ENCODE data around the gene JMJD4.

The JMJD4 gene

GRCh38 chr1:227749225-227749624 is 14.1 kb upstream of the JMJD4 start:
- no peak for DNase-seq

GRCh38 chr1:227748496-227749182 is 13.5 kb upstream of the JMJD4 start:
- peak; percentile 41 for DNase-seq

DNA sequence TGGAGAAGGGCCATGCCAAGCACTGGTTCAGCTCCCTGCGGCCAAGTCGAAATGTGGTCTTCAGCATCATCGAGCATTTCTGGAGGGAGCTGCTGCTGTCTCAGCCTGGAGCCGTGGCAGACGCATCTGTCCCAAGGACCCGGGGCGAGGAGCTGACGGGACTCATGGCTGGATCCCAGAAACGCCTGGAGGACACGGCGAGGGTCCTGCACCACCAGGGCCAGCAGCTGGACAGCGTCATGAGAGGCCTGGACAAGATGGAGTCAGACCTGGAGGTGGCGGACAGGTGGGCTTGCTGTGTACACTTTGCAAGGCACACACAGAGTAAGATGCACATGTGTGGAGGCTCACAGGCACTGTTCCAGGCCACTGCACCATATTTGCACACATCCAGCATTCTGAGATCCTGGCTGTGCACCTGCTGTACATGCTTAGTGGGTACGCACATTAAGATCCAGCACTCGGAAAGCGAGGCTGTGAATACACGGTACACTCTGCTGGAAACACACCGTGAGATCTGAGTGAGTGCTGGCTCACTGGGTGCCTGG is 12.9 kb upstream of the JMJD4 start:
- no peak for DNase-seq

DNA sequence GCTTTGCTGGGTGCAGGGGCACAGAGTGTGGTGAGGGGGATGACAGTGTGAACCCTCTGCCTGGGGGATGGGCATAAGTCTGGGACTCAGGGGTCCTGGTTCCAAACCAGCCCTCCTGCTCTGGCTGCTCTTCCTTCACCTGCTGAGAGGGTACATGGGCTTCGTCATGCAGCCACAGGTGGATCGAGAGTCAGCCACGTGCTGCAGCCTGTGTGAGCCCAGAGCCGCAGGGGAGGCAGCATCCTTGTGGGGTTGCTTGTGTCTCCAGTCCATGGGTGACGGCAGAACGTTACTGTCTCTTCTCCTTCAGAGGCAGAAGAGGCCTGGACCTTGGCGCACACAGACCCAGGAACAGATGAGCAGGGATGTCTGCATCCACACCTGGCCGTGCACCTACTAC is 12.3 kb upstream of the JMJD4 start:
- DNase-seq = no peak

- DNase-seq = no peak
These were observed 11.6 kb upstream of the JMJD4 start for GRCh38 chr1:227746676-227747075.

GRCh38 chr1:227745568-227746265 is 10.6 kb upstream of the JMJD4 start:
- no peak for DNase-seq

GRCh38 chr1:227744668-227745067 is 9.6 kb upstream of the JMJD4 start:
- DNase-seq = no peak

DNA sequence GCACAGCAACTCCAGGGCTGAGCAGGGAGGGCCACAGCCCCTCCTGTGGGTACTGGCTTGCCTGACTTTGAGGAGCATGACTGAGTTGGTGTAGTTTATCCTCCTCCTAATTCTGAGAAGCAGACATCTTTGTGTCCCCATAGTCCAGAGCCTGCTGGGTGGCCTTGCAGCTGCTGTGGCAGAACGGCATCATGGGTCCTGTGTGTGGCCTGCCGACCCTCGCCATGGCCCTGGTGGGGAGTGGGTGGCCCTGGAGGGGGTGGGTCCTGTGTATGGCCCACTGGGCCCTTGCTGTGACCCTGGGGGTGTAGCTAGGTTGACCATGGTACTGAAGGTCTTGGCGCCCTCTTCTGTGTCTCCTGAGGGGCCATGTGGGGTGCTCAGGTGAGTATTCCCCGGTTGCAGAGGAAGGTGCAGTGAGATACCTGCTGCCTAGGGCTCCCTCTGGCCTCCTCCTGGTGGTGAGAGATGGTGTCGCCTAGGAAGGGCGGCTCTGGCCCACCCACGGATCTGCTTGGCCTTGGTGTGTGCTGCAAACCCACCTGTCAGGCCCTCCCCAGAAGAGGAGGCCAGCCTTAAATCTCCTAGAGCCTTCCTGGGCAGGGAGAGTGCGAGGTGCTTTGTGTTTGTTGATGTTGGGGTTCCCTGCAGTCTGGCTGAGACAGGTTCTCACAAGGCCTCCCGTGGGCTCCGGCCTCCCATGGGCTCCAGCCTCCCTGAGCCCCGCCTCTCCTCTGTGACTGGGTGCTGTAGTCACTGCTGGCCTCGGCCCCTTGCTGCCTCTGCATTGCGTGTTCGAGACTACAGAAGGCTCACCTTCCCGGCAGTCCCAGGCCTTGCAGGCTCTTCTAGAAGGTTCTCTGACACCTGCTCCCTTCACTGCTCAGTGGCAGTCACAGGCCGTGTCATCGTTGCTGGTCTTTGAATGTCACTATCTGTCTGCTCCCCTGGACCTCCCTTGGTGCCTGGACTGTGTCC is 7.9 kb upstream of the JMJD4 start:
- no peak for DNase-seq

DNA sequence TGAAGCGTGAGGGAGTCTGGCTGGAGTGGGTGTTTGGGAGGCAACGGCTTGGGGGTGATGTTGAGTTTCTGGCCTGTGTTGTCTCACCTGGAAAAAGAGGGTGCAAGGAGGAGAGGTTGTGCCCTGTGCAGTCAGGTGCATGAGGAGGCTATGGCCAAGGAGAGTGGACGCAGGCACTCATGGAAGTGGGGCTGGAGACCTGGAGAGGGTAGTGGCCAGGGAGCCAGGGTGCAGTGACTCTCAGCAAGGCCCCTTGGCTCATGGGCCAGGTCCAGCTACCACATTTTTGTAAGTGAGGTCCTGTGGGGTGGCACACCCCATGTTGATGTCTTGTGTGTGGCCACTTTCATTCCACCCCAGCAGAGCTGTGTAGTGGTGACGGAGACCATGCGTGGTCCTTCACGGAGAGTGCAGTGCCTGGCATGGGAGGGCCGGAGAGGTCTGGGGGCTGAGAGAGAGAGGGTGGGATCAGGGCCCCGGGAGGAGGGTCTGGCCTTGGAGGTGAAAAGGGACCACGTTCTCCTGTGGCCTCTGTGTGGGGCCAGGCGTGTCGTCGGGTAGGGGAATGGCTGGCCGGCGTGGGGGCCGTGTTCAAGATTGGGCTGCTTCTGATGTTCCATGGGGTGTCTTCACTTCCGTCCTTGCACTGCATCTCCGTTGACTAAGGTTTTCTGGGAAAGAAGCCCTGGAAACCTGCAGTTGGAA is 6.2 kb upstream of the JMJD4 start:
- no peak for DNase-seq

- no peak for DNase-seq
These were observed 5.4 kb upstream of the JMJD4 start for GRCh38 chr1:227740401-227740960.

- no peak for DNase-seq
These were observed 4.5 kb upstream of the JMJD4 start for GRCh38 chr1:227739636-227740035.

DNA sequence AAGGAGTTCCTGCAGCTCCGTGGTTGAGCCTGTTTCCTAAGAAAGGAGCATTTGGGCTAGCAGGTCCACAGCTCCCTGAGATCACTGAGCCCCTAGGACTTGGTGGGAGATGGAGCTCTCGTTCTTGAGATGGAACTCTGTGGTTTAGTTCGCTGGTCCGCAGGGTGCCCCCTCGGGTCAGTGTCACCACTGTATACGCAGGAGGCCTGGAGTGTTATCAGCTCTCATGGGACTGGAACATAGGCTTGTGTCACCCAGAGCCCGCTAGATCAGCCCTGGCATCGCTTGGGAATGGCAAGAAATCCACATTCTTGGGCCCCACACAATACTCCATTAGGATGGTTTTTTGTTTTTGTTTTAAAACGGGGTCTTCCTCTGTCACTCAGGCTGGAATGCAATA is 3.7 kb upstream of the JMJD4 start:
- DNase-seq = no peak

DNA sequence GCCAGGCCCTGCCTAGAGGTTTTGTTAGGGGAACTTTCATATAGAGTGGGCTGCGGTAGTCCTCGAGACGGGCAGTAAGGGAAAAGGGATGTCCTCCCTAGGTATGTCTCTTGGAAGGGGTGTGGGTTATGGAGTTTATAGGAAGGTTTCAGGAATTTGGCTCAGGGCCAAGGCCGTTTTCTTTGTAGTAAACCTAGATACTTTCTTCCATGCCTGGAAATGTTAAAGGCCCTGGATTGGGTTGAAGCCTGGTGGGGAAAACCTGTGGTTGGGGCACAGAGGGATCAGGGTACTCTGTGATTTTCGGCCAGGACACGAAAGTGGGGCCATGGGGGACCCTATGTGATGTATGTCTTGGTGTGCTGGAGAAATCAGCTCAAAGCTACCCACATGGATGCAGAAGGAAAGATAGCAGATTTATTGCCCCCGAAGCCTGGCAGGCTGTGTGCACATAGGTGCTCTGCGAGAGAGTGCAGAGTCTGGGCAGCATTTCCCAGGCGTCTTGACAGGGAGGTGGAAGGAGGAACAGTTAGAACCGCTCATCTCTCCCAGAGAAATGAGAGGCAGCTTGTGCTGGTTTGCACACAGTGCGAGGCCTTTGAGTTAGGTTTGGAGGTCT is 1.8 kb upstream of the JMJD4 start:
- DNase-seq = no peak

DNA sequence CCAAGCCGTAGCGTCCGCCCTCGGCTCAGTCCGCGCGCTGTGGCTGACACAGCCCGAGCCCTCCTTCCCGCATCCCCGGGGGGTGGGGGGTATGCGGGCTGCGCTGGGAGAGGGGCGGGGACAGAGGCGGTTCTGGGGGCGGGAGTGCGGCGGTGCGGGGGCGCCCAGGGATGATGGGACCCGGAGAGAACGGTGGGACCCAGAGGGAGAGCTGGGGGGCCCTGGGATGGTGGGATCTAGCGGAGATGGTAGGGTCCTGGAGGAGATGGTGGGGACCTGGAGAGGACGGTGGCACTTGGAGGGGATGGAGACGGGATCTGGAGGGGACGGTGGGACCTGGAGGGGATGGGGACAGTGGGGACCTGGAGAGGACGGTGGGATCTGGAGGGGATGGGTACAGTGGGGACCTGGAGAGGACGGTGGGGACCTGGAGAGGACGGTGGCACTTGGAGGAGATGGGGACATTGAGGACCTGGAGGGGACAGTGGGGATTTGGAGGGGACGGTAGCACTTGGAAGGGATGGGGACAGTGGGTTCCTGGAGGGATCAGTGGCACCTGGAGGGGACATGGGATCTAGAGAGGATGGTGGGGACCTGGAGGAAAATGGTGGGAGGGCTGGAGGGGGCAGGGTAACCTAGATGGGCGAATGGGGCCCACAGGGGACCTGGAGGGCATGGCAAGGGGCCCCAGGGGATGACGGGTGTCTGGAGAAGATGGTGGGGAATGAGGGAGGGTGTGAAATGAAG is 610 bp upstream of the JMJD4 start:
- no peak for DNase-seq

DNA sequence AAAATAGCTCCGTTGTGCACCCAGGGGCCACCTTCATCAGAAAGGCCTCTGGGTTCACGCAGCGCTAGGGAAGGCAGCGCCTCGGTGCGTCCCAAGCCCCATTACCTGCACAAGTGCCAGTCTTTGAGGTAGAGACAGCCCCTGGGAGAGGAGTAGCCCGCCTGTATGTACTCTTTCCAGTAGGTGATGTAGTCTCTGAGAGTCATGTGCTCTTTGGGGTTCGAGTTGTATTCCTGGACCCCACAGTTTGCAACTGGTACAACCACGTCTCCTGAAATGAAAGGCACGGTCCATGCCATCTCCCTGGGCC is 601 bp downstream of the JMJD4 start:
- DNase-seq = no peak

DNA sequence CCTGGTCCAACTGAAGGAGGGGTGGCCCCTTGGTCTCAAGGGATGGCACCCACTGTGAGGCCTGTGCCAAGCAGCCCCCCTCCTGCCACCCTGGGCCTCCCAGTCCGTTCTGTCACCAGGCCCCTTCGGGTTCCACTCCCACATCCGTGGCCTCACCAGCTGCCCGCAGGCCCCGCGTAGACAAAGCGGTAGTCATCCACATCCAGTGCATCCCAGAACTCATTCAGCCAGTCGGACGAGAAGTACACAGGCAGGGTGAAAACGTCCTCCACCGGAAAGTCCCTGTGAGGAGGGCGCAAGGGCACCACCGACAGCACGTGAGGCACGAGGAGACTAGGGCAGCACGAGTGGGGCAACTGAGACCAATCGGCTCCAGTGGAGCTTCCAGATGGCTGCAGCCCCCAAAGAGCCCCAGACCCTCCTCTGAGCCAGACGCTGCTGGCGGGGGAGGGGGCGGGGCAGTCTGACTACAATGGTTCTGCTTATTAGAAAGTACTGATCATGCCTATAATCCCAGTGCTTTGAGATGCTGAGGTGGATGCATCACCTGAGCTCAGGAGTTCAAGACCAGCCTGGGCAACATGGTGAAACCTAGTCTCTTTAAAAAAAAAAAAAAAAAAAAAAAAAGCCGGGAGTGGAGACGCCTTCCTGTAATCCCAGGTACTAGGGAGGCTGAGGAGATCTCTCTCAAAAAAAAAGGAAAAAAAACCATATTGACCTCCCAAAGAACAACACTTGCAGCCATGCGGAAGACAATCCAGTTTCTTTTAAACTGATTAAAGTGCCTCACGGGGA is 1.2 kb downstream of the JMJD4 start:
- DNase-seq = no peak

GRCh38 chr1:227733309-227733705 is 1.8 kb downstream of the JMJD4 start:
- DNase-seq = no peak

DNA sequence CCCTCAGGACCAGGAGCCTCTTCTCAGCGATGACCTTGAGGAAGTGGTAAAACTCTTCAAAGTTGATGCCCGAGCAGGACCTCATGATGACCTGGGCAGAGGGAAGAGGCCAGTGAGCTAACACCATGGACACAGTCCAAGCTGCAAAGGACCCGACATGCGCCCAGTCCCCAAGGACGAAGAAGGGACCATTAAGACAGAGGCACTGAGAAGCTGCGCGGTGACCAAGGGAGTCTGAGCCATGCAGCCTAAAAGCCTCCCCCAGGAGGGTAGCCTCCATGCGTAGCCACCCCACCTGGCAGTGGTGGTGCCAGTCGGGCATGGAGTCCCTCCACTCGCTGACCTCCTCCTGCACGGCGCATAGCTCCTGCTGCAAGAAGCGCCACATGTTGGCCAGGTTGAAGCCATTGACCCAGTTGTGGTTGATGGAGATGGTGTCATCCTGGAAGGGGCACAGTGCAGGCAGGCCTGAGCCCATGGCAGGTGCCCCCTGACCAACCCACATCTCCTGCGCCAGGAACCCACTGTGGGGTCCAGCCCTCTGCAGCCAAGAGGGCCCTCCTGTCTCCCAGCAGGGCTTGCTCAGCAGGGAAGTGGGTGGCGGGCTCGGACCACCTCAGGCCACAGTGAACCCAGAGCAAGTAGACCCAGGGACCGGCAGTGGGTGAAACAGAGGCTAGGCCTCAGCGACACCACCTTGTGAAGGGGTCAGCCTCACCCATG is 2.4 kb downstream of the JMJD4 start:
- no peak for DNase-seq

GRCh38 chr1:227731696-227732585 is 3.2 kb downstream of the JMJD4 start:
- no peak for DNase-seq

Data from activated naive CD4-positive, alpha-beta T cell treated with Interleukin-2 at 50 U/mL for 16 hours (primary cell).